Stimulated activated CD4-positive, alpha-beta T cell treated with anti-CD3 and anti-CD28 coated beads, Interleukin-4, amount 100 ng/mL, for 4 hours (primary cell): Measurements from ENCODE around the gene CCDC136.

Source experiments
- DNase-seq, 2 experiments: peaks; one replicate each; pipeline ENCODE4 v3.0.0-alpha.2; 2020

CCDC136 gene

DNA sequence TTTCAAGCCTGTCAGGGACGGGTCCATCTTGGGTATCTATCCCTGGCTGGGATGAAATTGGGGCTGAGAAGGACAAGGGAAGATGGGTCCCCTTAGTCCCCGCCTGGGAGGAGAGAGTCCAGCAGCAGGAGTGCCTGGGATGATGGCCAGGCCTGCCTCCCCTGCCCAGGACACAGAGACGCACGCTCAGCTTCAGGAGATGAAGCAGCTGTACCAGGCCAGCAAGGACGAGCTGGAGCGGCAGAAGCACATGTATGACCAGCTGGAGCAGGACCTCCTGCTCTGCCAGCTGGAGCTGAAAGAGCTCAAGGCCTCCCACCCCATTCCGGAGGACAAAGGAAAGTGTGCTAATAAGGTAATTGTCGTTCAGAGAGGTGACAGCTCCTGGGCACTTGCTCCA is 15.4 kb downstream of the CCDC136 start:
- no peak for DNase-seq

DNA sequence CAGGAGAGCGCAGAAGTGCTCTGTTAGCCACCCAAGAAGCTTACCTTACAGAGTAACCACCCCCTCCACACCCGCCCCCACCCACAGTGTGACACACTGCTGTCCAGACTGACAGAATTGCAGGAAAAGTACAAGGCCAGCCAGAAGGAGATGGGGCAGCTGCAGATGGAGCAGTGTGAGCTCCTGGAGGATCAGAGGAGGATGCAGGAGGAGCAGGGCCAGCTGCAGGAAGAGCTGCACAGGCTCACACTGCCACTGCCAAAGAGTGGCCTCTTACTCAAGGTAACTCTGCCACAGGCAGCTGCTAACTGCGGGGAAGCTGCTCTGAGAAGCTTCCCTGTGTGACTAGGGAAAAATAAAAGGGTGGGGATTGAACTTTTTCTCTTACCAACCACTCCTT is 17.6 kb downstream of the CCDC136 start:
- DNase-seq = no peak

DNA sequence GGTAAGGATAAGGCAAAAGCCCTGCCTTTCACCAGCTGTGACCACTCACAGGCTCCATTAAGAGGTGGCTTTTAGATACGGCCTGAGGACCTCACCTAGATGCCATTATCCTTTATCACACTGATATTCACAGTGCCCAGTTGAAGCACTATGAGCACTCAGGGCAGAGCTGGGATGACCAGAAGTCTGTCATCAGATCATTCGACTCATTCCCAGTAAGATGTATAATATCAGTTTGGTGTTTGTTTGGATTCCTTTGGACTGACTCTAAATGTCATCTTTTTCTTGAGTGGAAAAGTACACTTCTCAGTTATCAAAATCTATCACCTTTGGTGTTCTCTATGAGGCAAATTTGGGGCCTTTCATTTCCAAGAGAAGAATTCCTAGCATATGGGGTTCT is 18.7 kb downstream of the CCDC136 start:
- no peak for DNase-seq

DNA sequence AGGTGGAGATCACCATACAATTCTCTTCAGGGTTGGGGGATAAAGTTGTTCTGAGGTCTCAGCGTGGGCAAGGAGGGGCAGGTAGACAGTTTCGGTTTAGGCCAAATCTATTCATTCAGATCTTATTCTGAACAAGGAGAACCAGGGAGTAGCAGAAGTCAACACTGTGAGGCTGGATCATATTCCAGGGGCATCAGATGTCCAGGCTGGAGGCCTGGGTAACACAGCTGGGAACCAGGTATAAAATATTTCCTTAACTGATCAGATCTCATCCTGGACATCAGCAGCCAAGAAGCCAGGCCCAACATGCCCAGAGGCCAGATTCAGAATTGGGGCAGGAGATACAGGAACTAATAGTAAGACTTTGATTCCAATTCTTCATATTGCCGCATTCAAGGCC is 19.2 kb downstream of the CCDC136 start:
- DNase-seq = no peak

DNA sequence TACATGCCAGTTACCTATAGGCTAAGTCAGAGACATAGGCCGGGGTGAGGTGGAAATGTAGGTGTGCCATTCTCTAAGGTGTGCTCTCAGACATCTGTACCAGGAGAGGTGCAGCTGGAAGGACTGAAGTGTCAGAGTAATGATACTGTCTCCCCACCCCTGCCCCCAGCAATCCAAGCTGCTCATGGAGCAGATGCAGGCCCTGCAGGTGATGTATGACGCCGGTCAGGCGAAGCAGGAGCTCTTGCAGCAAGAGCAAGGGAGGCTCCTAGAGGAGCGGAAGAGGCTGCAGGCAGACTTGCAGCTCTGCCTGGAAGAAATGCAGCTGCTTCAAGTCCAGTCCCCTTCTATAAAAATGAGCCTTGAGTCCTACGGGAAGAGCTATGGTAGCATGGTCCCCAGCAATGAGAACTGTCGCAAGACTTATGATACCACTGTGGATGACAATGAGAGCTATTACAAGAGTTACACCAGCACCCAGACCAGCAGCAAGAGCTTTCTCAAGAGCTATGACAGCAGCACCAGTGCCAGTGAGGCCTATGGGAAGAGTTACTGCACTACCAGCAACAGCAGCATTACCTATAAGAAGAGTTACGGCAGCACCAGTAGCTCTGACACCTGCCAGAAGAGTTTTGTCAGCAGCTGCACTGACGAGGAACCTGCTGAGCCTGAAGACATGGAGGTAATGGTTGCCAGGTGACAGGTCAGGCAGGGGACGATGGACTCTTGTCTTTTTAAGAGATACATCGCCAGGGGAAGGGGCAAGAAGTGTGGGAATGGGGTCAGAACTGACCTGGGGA is 20.1 kb downstream of the CCDC136 start:
- DNase-seq = no peak

DNA sequence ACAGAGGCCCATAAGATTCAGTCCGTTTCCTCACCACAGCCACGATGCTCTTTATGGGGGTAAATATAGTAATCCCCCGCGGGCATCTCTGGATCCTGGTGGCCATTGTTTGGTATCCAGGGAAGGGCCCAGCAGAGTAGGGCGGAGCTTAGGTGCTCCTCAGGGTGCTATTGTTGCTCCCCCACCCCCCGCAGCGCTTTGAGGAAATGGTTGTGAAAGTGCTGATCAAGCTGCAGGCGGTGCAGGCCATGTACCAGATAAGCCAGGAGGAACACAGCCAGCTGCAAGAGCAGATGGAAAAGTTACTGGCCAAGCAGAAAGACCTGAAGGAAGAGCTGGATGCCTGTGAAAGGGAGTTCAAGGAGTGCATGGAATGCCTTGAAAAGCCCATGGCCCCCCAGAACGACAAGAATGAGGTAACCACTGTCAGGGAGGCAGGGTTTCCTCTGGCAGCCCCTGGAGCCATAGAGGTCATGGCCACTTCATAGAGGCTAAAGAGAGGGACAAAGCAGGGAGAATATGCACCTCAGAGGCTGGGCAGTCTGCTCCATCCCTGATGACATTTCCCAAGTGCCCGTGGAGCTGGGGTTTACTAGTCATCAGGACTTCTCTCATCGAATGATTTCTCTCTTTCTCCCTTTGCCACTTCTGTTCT is 20.9 kb downstream of the CCDC136 start:
- no peak for DNase-seq

DNA sequence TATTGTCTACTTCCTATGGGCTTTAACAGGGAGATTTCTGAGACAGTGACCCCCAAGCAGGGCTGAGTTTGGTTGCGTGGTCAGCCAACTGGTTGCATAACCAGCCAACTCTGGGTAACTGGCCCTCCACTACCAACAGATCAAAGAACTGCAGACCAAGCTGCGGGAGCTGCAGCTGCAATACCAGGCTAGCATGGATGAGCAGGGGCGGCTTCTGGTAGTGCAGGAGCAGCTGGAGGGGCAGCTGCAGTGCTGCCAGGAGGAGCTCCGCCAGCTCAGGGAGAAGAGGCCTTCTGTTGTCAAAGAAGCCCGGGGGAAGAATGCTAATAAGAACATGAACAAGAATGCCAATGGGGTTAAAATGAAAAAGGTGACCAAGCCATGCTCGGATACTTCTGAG is 22.7 kb downstream of the CCDC136 start:
- no peak for DNase-seq

DNA sequence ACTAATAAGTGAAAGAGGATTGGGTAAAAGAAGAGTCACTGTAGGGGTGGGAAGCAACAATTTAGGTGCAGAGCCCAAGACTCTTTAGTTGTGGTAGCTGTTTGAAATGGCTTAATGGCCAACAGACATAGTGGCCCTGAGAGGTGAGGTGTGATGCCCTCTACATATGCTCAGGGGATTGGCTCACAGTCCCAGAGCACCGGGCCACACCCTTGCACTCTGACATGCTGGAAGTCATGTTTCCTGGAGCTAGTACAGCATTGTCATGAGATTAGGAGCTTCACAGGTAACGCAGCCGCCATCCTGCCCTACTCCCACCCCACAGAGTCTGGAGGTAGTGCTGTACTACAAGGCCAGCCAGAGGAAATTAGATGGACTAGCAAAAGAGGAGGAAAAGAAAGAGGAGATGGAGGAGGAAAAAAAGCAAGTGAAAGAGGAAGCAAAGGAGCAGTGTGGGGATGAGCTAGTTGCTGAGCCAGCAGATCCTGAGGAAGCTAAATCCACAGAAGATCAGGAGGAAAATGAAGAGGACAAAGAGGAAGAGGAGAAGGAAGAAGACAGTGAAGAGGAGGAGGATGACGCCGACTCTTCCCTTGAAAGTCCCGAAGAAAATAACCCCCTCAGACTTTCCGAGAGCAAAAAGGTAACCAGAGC is 23.6 kb downstream of the CCDC136 start:
- no peak for DNase-seq

DNA sequence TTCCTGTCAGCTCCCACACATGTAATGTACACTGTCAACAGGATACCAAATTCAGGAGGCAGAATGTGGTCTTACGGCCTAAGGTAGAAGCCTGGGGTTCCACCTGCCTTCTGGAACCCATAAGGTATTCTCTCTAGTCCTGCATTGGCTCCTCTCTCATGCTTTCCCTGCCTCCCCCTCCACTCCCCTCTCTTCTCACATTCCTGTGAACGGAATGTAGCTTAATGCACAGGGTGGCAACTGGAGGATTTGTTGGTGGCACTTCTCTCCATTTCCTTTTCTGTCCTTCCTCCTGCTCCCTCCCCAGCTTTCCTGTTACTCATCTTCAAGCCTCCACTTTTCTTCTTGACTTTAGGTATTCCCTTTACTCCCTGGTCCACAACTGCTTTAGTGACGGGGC is 26.9 kb downstream of the CCDC136 start:
- no peak for DNase-seq

DNA sequence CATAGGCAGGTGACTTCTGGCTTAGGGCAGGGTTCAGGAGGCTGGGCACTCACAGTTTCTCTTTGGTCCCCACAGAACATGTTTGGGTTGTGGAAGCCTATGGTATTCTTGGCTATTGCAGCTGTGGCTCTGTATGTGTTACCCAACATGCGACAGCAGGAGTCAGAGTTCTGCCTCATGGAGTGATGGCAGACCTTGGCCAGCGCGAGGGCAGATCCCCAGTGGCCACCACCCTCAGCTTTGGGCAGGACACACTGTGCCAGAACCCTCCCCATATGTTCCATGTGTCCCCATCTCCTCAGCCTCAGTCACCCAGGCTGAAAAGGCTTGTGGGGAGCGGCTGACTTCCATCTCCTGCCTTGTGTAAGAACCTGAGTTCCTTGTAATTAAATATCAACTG is 30.0 kb downstream of the CCDC136 start:
- no peak for DNase-seq

DNA sequence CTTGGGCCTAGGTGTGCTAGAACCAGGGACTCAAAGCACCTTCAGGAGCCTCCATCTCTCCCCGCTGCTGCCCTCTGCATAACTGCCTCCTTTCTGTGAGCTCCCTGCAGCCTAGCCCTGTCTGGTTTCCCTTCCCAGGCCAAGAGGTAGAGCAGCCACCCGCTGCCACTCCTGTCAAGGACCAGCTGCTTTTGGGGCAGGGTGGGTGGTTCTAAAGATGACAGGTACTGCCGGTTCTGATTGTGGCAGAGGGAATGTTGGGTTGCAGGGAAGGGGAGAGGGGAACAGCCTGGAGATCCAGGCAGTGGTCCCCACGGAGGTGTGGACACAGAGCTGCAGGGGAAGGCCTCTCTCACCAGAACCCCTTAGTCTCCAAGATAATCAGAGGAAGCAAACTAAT is 34.7 kb downstream of the CCDC136 start:
- DNase-seq = no peak

DNA sequence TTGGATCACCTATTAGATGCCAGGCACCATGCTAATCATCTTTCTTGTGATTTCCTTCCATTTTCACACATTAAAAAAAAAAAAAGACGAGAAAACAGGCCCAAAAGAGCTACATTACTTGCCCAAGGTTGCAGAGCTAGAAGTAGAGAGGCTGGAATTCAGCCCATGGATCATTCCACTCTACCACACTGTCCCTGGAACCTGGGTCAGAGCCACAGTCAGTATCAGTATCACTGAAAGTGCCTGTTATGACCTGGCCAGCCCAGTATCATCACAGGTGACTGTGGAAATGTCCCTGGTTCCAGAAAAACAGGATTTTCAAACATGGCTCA is 35.1 kb downstream of the CCDC136 start:
- no peak for DNase-seq

DNA sequence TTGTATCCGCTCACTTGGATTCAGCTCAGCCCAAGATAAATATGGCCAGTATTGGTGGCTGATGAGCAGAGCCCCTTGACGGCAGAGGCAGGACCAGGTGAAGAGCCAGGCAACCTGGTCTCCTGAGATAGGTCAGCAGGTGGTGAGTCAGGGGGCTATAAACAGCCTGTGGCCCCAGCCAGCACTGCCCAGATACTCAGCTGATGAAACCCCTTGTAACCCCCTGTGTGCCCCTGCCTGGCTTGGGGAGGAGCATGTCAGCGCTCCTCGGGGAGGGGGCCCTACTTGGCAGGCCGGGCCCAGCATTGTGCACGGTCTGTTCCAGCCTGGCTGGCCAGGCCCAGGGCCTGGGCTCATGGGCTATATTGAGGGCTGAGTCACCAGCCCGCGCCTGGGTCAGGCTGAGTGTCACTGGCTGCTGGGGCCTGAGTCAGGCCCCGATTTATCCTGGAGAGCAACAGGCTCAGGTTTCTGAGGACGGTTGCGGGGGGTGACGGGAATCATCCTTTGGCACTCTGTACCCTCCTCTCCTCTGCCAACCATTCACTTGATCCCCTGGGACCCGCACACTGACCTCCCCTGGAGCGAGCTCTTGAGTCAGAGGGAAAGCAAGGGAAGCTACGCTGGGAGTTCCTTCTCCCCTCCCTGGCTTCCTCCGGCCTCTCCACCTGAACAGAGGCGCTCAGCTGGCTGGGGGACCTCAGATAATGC is 35.6 kb downstream of the CCDC136 start:
- DNase-seq = no peak

DNA sequence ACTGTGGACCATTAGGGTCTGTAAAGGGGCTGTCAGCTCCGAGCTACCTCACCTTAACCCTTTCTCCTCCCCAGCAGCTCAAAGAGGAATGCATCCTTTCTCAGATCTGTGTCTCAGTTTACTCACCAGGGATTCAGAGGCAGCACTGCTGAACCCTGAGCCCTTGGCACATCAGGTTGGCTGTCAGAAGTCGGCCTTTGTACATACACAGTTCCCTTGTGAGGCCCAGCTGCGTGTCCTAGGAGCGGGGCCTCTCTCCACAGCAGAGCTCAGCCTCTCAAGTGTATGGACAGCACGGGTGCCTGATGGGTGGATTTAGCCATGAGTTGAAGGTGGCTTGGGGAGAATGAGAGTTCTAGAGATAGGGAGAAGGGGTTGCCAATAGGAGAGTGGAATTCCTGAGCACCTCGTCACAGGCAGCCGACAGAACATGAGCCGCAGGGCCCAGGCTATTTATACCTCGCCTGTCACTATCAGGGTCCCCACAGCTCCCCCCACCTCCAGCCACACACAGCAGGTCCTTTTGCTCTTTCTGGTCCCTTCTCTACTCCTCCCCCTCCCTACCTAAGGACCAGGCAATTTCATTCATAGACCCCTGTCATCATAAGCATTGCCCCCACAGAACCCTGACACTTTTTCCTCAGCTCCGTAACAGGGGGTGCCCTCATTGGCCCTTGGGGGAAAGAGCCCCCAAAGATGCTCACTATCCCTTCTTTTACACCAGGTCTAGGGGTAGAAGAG is 36.4 kb downstream of the CCDC136 start:
- no peak for DNase-seq

DNA sequence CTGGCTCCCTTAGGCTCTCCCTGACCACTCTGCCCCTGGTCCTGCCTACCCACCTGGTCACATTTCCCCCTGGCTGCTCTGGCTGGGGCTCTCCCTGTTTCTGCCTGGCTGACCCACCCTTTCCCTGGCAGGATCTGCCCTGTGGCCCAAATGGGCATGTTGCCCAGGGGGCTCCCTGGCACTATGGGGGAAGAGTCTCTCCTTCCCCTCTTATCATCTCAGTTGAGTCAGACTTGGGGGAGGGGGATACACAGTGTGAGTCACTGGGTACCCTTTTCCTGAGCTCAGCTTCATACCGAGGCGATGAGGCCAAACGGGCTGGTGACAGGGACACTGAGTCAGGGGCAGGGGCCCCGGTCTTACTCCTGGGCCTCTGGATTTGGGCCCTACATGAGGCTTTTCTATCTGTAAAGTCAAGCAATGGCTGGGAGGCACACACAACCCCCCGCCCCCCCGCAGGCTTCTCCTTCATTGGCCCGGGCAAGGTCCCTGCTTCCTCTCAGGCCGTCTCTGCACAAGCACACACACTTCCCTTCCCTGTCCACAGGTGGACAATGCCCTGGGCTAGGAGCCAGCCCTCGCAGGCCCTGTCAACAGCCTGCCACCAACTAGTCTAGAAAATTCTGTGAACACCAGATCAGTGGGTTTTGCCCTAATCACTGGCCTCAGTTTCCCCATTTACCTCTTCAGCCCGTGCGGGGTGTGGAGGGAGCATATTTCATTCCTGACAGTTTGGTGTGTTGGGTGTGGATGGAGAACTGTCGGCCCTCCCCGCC is 37.8 kb downstream of the CCDC136 start:
- DNase-seq = no peak

DNA sequence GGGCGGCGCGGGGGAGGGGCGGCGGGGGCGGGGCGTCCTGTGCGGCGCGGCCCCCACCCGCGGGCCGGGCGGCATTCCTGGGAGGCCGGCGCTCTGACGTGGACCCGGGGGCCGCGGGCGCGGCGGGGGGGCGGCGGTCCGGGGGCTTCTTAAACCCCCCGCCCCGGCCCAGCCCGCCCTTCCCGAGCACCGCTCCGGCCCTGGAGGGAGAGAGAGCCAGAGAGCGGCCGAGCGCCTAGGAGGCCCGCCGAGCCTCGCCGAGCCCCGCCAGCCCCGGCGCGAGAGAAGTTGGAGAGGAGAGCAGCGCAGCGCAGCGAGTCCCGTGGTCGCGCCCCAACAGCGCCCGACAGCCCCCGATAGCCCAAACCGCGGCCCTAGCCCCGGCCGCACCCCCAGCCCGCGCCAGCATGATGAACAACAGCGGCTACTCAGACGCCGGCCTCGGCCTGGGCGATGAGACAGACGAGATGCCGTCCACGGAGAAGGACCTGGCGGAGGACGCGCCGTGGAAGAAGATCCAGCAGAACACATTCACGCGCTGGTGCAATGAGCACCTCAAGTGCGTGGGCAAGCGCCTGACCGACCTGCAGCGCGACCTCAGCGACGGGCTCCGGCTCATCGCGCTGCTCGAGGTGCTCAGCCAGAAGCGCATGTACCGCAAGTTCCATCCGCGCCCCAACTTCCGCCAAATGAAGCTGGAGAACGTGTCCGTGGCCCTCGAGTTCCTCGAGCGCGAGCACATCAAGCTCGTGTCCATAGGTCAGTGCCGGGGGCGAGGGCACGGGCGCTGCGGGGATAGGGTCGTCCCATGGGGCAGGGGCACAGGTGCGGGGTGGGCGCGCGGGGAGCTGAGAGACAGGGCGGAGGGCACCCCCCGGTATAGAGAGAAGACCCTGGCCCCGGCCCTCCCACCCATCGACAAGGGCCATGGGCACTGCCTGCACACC is 38.7 kb downstream of the CCDC136 start, which contains the start of gene FLNC:
TSS of gene FLNC (plus strand) at position 176 of the 947 bp plus-strand sequence. CDS start at position 408, 232 bp downstream.
- peak; percentile 19 to 32 for DNase-seq

DNA sequence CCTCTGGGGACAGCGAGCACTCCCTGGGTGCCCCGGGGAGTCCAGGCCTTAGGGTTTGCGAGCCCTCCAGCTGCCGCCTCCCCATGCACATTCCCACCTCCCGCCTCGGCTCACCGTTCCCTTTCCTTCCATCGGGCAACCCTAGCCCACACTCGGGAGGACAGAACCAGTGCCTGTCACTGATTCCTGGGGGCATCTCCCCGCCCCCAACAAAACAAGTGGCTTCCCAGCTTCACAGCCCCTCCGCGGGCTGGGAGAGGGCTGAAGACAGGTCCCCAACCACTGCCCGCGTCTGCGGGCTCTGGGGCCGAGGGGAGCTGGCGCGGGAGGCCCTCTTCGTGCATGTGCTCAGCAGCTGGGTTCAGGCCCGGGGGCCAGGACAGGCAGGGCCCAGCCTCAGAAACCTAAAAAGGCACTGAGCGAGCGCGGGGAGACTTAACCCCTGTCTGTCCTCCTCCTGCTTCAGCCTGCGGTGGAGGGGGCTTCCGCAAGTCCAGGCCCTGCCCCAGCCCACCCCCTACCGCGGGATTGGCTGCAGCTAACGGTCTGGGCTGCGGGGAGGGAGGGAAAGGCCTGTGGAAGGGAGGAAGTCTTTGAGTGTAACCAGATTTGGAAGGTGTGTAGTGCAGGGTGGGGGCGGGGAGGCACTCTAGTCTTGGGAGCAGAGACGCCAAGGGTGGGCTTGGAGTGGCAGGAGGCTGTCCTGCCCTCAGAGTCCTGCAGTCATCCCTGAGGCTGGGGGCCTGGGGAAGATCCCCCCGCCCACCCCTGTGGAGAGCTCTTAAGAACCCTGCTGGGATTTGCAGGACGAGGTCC is 39.6 kb downstream of the CCDC136 start:
- DNase-seq = no peak

DNA sequence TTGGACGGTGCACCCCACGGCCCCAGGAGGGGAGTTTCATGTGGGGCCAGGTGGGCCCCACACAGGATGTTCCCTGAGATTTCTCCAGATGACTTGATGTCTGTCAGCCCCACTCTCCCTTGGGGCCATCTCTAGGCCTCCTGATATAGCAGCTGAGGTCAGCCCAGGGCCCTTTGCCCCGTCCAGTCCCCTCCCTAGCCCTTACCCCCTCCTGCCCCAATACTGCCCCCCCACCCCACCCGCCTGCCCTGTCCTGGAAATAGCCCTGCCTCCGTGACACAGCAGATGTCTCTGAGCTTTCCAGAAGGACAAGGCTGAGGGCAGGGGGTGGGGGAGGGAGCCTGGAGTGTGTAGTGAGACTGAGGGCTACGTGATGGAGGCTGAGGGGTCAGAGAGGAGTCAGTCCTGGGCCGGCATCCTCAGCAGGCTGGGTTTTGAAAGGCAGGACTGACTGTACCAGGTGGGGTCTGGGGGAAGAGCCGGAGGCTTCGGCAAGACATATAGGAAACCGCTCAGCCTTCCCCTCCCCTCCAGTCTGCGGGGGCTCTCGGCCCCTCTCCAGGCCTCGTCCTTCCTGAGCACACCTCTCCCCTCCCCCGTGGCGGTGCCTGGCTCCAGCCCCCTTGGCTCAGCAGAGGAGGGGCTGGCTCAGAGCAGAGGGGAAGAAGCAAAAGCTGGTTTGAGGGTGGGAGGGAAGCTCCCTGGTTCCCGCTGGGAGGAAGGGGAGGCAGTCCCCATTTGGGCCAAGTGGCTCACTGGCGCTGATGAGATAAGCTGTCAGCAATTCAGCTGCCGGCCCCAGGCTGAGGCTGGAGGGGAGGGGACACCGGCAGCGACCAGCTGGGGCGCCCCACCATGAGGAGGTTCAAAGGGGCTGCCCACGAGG is 40.5 kb downstream of the CCDC136 start:
- no peak for DNase-seq

DNA sequence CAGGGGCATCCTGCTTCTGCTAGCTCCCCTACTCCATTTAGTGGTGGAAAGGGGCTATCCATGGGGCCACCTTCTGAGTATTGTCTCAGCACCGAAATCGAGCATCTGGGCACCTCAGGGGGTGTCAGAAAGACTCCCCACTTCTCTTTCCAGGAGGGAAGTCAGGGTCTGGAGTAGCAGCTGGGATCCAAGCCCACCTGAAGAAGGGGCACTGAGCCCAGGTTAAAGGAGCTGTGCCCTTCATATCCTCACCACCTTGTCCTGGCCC is 41.0 kb downstream of the CCDC136 start:
- no peak for DNase-seq
